Progenitor cell of endocrine pancreas (in vitro differentiated cells): ENCODE measurements around the gene HYDIN. TPM values are rescaled to one million over a fixed set of nuclear protein-coding genes. Genes with fewer than 3 reads are reported as not detected.

Experiments used
- DNase-seq: peaks from one replicate; pipeline ENCODE4 v3.0.0; 2021; ENCODE audit warnings: low spot score; ENCODE audit not compliant: unreplicated experiment
- H3K27ac Mint-ChIP-seq: 2 replicates; pipeline ENCODE4 v1.8.0; 2021; ENCODE audit warnings: mild to moderate bottlenecking, moderate library complexity, mixed read lengths
- H3K27me3 Mint-ChIP-seq: 2 replicates; pipeline ENCODE4 v1.8.0; 2021; ENCODE audit warnings: mixed read lengths
- H3K36me3 Mint-ChIP-seq: 2 replicates; pipeline ENCODE4 v1.8.0; 2022; ENCODE audit warnings: mixed read lengths; ENCODE audit not compliant: insufficient read depth
- H3K4me1 Mint-ChIP-seq: 2 replicates; pipeline ENCODE4 v1.8.0; 2021; ENCODE audit warnings: low read depth, mixed read lengths
- H3K4me3 Mint-ChIP-seq: 2 replicates; pipeline ENCODE4 v1.8.0; 2021; ENCODE audit warnings: low read depth, mild to moderate bottlenecking, moderate library complexity, mixed read lengths
- H3K9me3 Mint-ChIP-seq: 2 replicates; pipeline ENCODE4 v1.8.0; 2021; ENCODE audit warnings: low read depth, mixed read lengths
- total RNA-seq: library from RNA; stranded (reverse); gene quantifications from 2 replicates; pipeline ENCODE4 v1.2.1, GENCODE V29; 2021
- TF ChIP-seq, protein P1 (sequence below): fragments of 200-600 bp; sonication (generic); IDR thresholded peaks from one replicate; pipeline ENCODE4 v1.5.0; 2021; ENCODE audit warnings: antibody characterized with exemption, mild to moderate bottlenecking; ENCODE audit not compliant: unreplicated experiment

The HYDIN gene
- total RNA-seq, 1 donor from 2014 or later, result 21.7 TPM

DNA sequence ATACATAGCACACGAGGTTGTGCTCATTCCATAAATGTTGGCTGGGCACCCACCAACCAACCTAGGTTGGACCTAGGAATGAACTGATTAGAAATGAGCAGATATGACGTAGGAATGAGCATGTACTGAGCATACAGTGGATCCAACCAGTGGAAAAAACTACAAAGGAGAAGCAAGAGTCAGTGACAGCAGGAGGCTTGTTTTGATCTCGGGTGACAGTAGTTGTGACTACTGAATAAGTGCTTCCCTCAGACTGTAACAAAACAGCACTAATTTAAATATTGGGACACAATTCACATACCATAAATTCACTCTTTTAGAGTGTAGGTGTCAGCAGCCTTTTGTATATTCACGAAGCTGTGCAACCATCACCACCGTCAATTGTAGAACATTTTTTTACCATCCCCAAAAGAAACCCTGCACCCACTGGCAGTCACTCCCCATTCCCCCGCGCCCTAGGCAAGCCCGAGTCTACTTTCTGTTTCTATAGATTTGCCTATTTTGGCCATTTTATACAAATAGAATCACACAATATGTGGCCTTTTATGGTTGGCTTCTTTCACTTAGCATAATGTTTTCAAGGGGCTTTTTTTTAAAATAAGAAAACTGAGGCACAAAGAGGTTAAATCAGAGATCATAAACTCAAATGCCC is 436.5 kb downstream of the HYDIN start:
- Mint-ChIP-seq H3K36me3 (peaks cover 1% of the 10 kb centered on the region), H3K4me3 (no peak overlapping the region), H3K4me1 (peaks cover 10% of the 10 kb centered on the region), H3K27ac (no peak overlapping the region), H3K9me3 (no peaks in the 10 kb centered on the region), H3K27me3 (no peaks in the 10 kb centered on the region)
- TF ChIP-seq, protein P1, sequence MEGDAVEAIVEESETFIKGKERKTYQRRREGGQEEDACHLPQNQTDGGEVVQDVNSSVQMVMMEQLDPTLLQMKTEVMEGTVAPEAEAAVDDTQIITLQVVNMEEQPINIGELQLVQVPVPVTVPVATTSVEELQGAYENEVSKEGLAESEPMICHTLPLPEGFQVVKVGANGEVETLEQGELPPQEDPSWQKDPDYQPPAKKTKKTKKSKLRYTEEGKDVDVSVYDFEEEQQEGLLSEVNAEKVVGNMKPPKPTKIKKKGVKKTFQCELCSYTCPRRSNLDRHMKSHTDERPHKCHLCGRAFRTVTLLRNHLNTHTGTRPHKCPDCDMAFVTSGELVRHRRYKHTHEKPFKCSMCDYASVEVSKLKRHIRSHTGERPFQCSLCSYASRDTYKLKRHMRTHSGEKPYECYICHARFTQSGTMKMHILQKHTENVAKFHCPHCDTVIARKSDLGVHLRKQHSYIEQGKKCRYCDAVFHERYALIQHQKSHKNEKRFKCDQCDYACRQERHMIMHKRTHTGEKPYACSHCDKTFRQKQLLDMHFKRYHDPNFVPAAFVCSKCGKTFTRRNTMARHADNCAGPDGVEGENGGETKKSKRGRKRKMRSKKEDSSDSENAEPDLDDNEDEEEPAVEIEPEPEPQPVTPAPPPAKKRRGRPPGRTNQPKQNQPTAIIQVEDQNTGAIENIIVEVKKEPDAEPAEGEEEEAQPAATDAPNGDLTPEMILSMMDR, result no peak
- no peak for DNase-seq

DNA sequence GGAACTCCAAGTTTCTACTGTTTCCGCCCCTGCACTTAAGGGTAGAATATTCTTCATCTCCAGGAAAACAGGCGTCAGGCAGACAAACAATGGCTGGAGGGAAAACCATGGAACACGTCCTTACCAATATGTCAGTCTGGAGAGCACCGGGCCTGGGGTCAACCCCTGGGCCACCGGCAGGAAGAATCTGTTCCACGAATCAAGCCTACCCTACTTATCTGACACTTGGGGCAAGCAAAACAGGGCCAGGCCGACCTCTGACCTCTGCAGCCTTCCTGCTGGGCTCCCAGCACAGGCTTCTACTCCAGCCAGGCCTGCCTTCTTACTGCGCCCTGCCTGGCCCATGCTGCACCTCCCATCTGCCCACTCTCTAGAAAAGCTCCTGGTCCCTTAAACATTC is 439.7 kb downstream of the HYDIN start:
- peaks cover 10% of the 10 kb centered on the region for H3K4me1 Mint-ChIP-seq
- H3K4me3 Mint-ChIP-seq, result no peak overlapping the region
- H3K36me3 Mint-ChIP-seq, result peaks cover 1% of the 10 kb centered on the region
- TF ChIP-seq, protein P1, result no peak
- no peak overlapping the region for H3K27ac Mint-ChIP-seq
- DNase-seq, result no peak
- no peaks in the 10 kb centered on the region for H3K27me3 Mint-ChIP-seq
- H3K9me3 Mint-ChIP-seq, result no peaks in the 10 kb centered on the region

DNA sequence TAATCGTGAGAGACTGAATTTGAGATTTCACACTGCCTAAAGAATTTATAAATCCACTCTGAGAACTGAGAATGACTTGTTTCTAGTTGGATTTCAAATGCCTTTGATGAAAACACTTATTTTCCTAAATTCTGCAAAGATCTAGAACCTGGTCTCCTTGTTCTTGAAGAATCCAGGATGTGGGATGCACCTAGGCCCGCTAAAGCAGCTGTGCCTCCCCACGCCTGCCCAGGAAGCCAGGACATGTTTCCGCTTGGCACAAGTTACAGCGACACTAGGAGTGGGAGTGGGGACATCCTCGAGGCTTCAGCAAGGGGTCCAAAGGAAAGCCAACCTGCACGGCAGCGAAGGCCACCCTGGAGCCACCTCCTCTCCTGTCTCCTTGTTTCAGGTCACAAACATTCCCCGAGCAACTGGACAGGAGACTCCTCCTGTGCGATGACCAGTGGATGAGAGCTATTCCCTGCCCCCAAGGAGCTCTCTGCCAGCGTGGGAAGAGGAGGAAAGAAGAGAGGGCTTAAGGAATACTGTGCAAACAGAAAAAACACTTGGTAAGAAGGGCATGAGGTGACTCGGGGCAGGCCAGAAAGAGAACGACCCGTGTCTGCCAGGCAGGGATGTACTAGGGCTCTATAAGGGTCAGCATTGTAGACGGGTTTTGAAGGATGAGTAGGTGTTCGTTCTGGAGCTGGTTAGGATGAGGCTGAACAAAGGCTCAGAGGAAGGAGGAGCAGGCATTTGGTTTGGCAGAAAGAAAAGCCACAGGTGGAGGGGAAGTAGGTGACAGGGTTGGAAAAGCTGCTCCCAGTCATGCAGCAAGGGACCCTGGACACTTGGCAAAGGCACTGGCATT is 440.7 kb downstream of the HYDIN start:
- no peak for DNase-seq
- Mint-ChIP-seq H3K4me1 (peaks cover 10% of the 10 kb centered on the region), H3K36me3 (peaks cover 1% of the 10 kb centered on the region)

DNA sequence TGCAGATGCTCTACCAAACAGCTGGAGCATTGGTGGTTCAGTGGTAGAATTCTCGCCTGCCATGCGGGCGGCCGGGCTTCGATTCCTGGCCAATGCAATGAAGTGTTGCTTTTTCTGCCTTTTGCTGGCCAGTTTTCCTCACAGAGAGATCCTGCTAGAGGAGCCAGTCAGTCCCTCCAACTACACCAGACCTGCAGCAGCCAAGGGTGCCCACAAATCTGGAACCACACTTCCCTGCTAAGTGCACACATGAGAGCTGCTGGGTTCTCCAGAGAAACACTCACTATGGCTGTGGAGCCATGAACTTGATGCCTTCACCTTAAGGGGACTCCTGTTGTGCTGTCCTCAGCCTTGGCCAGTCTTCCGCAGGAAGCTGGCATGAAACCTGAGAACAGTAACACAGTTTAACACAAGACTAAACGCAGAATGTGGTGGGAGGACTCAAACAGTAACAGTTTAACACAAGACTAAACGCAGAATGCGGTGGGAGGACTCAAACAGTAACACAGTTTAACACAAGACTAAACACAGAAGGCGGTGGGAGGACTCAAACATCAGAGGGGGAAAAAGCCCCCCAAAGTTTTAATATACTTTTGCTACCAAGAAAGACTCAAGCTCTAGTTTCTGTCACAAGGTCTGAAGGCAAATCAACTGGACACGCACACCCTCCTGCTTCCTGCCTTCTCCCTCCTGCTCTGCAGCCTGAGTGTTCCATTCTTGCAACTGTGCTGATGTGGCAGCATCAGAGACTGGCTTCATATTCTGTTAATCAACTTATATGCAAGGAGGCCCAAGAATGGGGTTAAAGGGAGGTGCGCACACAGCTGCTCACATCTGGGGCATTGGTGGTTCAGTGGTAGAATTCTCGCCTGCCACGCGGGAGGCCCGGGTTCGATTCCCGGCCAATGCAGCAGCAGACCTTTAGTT is 441.6 kb downstream of the HYDIN start:
- no peaks in the 10 kb centered on the region for H3K27me3 Mint-ChIP-seq
- peaks cover 1% of the 10 kb centered on the region for H3K36me3 Mint-ChIP-seq
- H3K4me3 Mint-ChIP-seq, result no peak overlapping the region
- no peaks in the 10 kb centered on the region for H3K9me3 Mint-ChIP-seq
- no peak overlapping the region for H3K27ac Mint-ChIP-seq
- no peak for DNase-seq
- H3K4me1 Mint-ChIP-seq, result peaks cover 10% of the 10 kb centered on the region
- TF ChIP-seq, protein P1, result no peak

More for the DNA sequence above, 440.7 kb downstream of the HYDIN start:
- Mint-ChIP-seq H3K9me3 (no peaks in the 10 kb centered on the region), H3K4me3 (no peak overlapping the region), H3K27ac (no peak overlapping the region), H3K27me3 (no peaks in the 10 kb centered on the region)
- TF ChIP-seq, protein P1, result no peak
